AG09319 (cell line): Measurements from ENCODE around the gene FSD2.
A peak's percentile ranks its signal among the peaks of the same experiment; 100 is the strongest.

ENCODE experiments used
- DNase-seq: peaks from one replicate; pipeline ENCODE4 v3.0.0-alpha.2; 2010; ENCODE audit warnings: low read depth; ENCODE audit errors: extremely low read depth
- TF ChIP-seq, protein P1 (sequence below): IDR thresholded peaks from 2 replicates; pipeline ENCODE4 v1.5.1; 2011; ENCODE audit warnings: low read depth, mild to moderate bottlenecking, inconsistent platforms, low read length, moderate library complexity

FSD2 gene

DNA sequence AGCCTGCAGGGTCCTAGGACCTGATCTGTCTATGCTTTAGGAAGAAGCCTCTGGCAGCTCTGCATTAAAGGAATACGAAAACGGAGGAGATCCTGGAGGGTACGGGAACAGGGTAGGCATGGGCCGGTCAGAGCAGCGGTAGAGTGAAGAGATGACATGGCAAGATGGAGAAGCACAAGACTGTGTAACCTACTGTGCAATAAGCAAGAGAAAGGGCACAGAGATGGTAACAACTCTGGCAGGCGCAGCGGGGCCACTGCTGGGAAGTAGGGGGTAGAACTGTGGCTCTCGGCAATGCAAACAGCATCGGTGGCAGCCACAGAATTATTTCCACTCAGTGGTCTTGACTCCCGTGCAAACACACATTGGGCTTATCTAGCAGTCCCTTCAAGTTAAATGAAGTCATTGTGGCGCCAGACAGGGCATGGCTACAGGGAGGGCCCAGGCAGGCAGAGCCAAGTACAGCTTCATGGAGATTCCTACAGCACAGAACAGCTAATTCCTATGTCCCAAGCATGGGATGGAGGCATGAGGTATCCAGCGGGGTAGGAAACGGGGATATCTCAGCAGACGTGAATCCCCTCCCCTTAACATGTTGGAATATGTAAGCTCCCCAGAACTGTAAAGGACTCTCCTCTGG is 32.3 kb upstream of the FSD2 start:
- DNase-seq, result no peak
- TF ChIP-seq, protein P1, sequence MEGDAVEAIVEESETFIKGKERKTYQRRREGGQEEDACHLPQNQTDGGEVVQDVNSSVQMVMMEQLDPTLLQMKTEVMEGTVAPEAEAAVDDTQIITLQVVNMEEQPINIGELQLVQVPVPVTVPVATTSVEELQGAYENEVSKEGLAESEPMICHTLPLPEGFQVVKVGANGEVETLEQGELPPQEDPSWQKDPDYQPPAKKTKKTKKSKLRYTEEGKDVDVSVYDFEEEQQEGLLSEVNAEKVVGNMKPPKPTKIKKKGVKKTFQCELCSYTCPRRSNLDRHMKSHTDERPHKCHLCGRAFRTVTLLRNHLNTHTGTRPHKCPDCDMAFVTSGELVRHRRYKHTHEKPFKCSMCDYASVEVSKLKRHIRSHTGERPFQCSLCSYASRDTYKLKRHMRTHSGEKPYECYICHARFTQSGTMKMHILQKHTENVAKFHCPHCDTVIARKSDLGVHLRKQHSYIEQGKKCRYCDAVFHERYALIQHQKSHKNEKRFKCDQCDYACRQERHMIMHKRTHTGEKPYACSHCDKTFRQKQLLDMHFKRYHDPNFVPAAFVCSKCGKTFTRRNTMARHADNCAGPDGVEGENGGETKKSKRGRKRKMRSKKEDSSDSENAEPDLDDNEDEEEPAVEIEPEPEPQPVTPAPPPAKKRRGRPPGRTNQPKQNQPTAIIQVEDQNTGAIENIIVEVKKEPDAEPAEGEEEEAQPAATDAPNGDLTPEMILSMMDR, result no peak

DNA sequence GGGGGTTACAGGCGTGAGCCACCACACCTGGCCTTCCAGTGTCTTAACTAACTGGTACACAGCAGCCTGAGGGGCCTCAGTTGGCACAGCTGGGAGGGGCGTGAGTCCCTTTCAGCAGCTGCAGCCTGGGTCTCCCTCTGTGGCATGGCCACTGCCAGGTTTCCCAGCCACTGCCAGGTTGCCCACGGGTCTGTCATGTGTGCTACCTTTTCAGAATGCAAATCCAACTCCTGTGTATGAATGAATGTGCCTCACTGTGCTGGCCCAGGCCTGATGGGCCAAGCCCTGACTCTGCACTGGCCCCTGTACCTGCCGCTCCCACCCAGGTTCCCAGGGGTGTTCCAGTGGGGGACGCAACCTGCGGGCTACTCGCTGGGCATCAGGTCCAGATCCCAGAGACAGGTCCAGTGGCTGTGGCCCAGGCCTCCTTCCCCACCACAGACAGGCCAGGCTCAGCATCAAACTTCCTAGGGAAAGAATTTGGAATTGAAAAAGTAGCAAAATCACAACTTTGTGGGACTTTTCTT is 29.6 kb upstream of the FSD2 start:
- DNase-seq, result no peak
- TF ChIP-seq, protein P1, result no peak

DNA sequence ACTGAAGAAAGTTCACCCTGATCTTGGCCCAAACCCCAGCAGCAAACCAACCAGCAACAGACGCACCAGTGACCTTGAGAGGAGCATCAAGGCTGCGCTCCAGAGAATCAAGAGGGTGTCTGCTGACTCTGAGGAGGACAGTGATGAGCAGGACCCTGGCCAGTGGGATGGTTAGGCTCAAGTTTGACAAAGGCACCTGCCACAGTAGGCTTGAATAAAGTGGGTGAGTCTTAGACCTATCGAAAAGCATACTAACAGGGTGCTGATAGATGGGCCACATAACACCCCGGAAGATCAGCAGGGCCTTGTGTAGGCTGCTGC is 27.5 kb upstream of the FSD2 start:
- DNase-seq, result no peak
- TF ChIP-seq, protein P1, result no peak

DNA sequence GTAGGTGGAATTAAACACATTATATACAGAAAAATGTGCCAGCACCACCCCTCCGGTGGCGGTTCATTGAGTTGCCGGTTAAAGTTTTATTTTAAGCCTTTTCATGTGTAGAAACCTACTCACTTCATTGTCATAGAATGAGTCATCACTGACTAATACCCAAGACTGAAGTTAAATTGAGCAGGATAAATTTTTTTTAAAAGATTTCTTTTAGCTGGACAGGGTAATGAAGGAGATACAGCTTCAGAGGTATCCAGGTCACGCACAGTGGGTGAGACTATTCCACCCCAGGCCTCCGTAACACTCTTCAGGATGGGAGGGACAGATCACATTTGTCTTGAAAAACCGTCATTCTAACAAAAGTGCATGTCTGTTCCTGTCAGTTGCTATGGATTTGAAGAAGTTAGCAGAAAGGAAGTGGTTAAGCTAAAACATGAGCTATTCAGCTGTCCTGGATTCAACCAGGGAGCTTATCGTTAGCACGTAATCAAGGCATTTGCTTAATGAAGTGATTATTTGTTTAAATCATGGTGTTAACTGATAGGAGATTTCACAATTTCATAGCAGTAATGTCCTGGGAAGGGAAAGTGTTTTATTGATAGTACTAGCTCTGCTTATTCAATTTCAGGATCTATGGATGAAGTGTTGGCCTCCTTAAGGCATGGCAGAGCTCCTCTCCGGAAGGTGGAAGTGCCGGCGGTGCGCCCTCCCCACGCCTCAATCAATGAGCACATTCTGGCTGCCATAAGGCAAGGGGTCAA is 26.9 kb upstream of the FSD2 start:
- TF ChIP-seq, protein P1, result no peak
- peak; percentile 37 for DNase-seq

DNA sequence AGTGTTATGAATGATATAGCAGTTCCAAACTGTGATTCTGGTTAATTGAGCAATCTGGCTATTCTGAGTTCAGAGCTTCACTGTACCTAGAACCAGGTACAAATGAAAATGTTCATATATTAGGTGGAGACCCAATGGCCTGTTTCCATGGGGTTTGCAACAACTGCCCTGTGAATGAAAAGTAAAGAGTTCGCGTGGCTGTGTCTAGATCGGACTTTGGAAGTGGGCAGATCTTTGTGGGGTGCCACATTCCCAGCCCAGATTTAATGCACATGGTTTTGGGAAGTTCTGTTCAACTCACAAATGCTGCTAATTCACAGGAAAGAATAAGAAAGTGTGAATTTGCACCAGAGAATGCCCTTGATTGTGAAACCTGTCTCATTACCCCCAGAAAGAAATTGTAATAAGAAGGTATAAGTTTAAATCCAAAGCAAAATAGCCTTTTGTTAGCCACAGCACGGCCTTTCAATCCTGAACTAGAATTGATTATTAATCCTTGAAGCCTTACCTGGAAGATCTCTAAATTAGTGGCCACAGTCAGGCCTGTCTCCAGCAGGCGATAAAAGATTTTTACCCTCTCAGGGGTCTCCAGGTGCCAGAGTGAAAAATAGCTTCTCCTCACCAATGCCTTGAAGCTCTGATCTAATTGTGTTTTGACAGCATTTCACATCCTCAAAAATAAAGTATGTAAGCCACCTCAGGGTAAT is 26.2 kb upstream of the FSD2 start:
- no peak for DNase-seq
- TF ChIP-seq, protein P1, result no peak

DNA sequence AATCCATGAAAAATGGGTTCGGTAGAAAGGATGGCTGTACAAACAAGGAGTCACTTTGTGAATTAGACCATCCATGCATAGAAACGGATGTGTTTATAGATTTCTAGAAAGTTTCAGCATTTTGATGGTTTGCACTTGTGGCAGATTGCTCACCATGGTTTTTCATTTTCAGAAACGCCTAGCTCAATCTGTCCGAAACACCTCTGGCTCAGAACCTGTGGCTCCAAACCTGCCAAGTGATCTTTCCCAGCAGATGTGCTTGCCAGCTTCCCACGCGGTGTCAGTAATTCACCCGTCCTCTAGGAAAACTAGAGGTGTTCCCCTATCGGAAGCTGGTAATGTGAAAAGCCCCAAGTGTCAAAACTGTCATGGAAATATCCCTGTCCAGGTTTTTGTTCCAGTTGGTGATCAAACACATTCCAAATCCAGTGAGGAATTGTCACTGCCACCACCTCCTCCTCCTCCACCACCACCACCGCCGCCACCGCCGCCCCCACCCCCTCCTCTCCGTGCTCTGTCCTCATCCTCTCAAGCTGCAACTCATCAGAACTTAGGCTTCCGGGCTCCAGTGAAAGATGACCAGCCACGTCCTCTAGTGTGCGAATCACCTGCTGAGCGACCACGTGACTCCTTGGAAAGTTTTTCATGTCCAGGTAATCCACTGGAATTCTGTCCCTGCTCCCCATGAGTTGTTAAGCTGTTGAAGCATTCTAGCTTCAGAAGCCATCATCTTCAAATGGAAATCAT is 24.7 kb upstream of the FSD2 start:
- TF ChIP-seq, protein P1, result no peak
- DNase-seq, result no peak

DNA sequence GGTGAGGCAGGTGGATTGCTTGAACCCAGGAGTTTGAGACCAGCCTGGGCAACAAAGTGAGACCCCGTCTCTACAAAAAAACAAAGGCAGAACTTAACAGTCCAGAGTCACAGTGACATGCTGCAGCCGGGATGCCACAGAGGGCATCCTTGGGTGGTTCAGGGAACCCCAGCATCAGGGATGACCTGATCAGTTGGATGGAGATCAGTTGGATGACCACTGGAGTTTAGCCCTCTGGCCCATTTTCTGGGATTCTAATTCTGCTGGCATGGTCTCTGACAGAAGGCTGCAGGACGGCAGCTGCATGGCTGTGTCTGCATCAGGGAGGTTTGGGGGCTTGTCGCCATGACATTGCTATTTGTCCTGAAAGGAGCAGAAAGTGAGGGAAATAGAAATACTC is 23.4 kb upstream of the FSD2 start:
- DNase-seq, result no peak
- TF ChIP-seq, protein P1, result no peak
